Transverse colon (tissue), 4 donors: ENCODE data around the gene NRSN2. TPM values are rescaled to one million over a fixed set of nuclear protein-coding genes. Genes with fewer than 3 reads are reported as not detected.
"Not testable (repeated sequence)": the region's sequence is repeated elsewhere in the genome, so short reads cannot be mapped to it uniquely, and the experiment has no call there.

Experiments used
- DNase-seq: peaks from one replicate; pipeline ENCODE4 v3.0.0-alpha.2; 2019
- H3K27ac ChIP-seq, 4 donors: fragments of 200-600 bp; sonication (generic); 2 replicates each; pipeline ENCODE4 v1.5.1; 2016 to 2018; ENCODE audit warnings: inconsistent platforms in 4 of 4
- H3K27me3 ChIP-seq: fragments of 200-600 bp; sonication (generic); 2 replicates; pipeline ENCODE4 v1.5.1; 2017; ENCODE audit warnings: inconsistent platforms
- H3K36me3 ChIP-seq, 4 donors: fragments of 200-600 bp; sonication (generic); 2 replicates each; pipeline ENCODE4 v1.5.1; 2017 to 2019; ENCODE audit warnings: inconsistent platforms in 4 of 4
- H3K4me1 ChIP-seq, 4 donors: fragments of 200-600 bp; sonication (generic); 2 replicates each; pipeline ENCODE4 v1.5.1; 2017 to 2020; ENCODE audit warnings: inconsistent platforms in 4 of 4
- H3K4me3 ChIP-seq, 4 donors: fragments of 200-600 bp; sonication (generic); 1 replicate in 1 of 4; 2 replicates in 3 of 4; pipeline versions ENCODE4 v1.5.1 to v1.6.1; 2017 to 2019; ENCODE audit warnings: inconsistent platforms in 4 of 4
- H3K9me3 ChIP-seq, 2 donors: fragments of 200-600 bp; sonication (generic); 2 replicates each; pipeline ENCODE4 v1.5.1; 2017 to 2019; ENCODE audit warnings: inconsistent platforms in 2 of 2
- CTCF ChIP-seq, 5 experiments: fragments of 200-600 bp in 3 of 5; fragments of 450-650 bp in 2 of 5; sonication (generic) in 3 of 5; IDR thresholded peaks; 1 replicate in 2 of 5; 2 replicates in 3 of 5; pipeline ENCODE4 v1.5.1; 2016 to 2017; ENCODE audit warnings: antibody characterized with exemption in 5 of 5, inconsistent platforms in 3 of 5, mild to moderate bottlenecking in 2 of 5, moderate library complexity in 1 of 5
- EP300 ChIP-seq: sonication (generic); formaldehyde crosslinking; IDR thresholded peaks from one replicate; pipeline ENCODE4 v1.6.1; 2017; ENCODE audit warnings: antibody characterized with exemption, low read depth
- POLR2A ChIP-seq: fragments of 450-650 bp; IDR thresholded peaks from one replicate; pipeline ENCODE4 v1.6.1; 2016; ENCODE audit warnings: antibody characterized with exemption, mild to moderate bottlenecking, moderate library complexity
- POLR2AphosphoS5 ChIP-seq, 3 donors: sonication (generic); formaldehyde crosslinking; IDR thresholded peaks; one replicate each; pipeline ENCODE4 v1.6.1; 2016; ENCODE audit warnings: antibody characterized with exemption in 3 of 3
- WGBS, 2 donors: methylation state at CpG; one replicate each; pipeline ENCODE4 v1.1.5; 2018; ENCODE audit warnings: low coverage in 1 of 2; 5-methylcytosine and 5-hydroxymethylcytosine counted together
- in situ Hi-C, 4 donors: fragments of 200-750 bp; cut with MboI; loops; one replicate each; pipeline versions ENCODE4 v1.15.0 to v1.15.1; 2017; ENCODE audit warnings: low sequenced_read_pairs in 3 of 4, low pct_ligation_motif_present in 1 of 4, low pct_unique_long_range_greater_than_20kb in 1 of 4
- intact Hi-C: fragments of 100-400 bp; cut with DNase I; formaldehyde crosslinking; loops from one replicate; pipeline ENCODE4 v1.15.1; 2023; ENCODE audit warnings: low total_unique reads
- total RNA-seq, 4 donors: library from RNA; depleted of rRNA; stranded (reverse); fragments of >200 nt; gene quantifications; one replicate each; pipeline ENCODE4 v1.1.0, GENCODE V29; 2016

The NRSN2 gene
- total RNA-seq, 4 donors from 2014 or later = 7.1 to 18.0 (median 12.8) TPM

- Histone ChIP-seq H3K27me3 (no peaks in the 10 kb centered on the region), H3K27ac (no peak overlapping the region), H3K9me3 (no peaks in the 10 kb centered on the region), H3K4me1 (peaks cover 0 to 16% (median 6%) of the 10 kb centered on the region in 4 donors), H3K36me3 (no peaks in the 10 kb centered on the region), H3K4me3 (no peak overlapping the region)
- intact Hi-C loops = no loop called here
- no peak for DNase-seq
- in situ Hi-C loops = no loop called here
- WGBS, 2 donors = 70 to 81% methylated on average over 2 to 9 of the region's 9 CpGs
- TF ChIP-seq EP300 = no peak
- no peak for TF ChIP-seq POLR2A
- no peak for TF ChIP-seq CTCF (IDR thresholded peaks at IDR 0.05)
- TF ChIP-seq POLR2AphosphoS5 (IDR thresholded peaks at IDR 0.05) = no peak
Measured at GRCh38 chr20:373171-373890, 26.4 kb downstream of the NRSN2 start.

GRCh38 chr20:375265-375889 is 28.5 kb downstream of the NRSN2 start:
- intact Hi-C loops = no loop called here
- WGBS, 2 donors = 79 to 81% methylated on average over 10 of the region's 10 CpGs
- no peak for DNase-seq
- peaks cover 0 to 9% (median 6%) of the 10 kb centered on the region in 4 donors for H3K4me1 ChIP-seq
- no peak overlapping the region for H3K27ac ChIP-seq
- H3K36me3 ChIP-seq = no peaks in the 10 kb centered on the region
- TF ChIP-seq POLR2AphosphoS5 (IDR thresholded peaks at IDR 0.05) = no peak
- no peak for TF ChIP-seq EP300
- TF ChIP-seq CTCF (IDR thresholded peaks at IDR 0.05) = no peak
- no peak for TF ChIP-seq POLR2A
- in situ Hi-C loops = no loop called here
- H3K9me3 ChIP-seq = no peaks in the 10 kb centered on the region
- H3K27me3 ChIP-seq = no peaks in the 10 kb centered on the region
- no peak overlapping the region for H3K4me3 ChIP-seq

- in situ Hi-C loops (no loop called here), intact Hi-C loops (no loop called here)
- Histone ChIP-seq H3K27me3 (no peaks in the 10 kb centered on the region), H3K4me1 (peaks cover 0 to 10% (median 6%) of the 10 kb centered on the region in 4 donors), H3K4me3 (no peak overlapping the region), H3K27ac (no peak overlapping the region), H3K36me3 (no peaks in the 10 kb centered on the region), H3K9me3 (no peaks in the 10 kb centered on the region)
- DNase-seq = no peak
- WGBS, 2 donors = 31 to 44% methylated on average over 2 of the region's 2 CpGs
- TF ChIP-seq POLR2A (no peak), CTCF (IDR thresholded peaks at IDR 0.05) (no peak), EP300 (no peak), POLR2AphosphoS5 (IDR thresholded peaks at IDR 0.05) (no peak)
Measured at GRCh38 chr20:376089-376488, 29.2 kb downstream of the NRSN2 start.

- Histone ChIP-seq H3K27me3 (no peaks in the 10 kb centered on the region), H3K4me3 (no peak overlapping the region), H3K27ac (no peak overlapping the region), H3K9me3 (no peaks in the 10 kb centered on the region), H3K36me3 (no peaks in the 10 kb centered on the region), H3K4me1 (peaks cover 0 to 13% (median 9%) of the 10 kb centered on the region in 4 donors)
- TF ChIP-seq EP300 (no peak), POLR2A (no peak), CTCF (IDR thresholded peaks at IDR 0.05) (no peak), POLR2AphosphoS5 (IDR thresholded peaks at IDR 0.05) (no peak)
- intact Hi-C loops = no loop called here
- no peak for DNase-seq
- in situ Hi-C loops = no loop called here
- WGBS, 2 donors = 64 to 83% methylated on average over 2 of the region's 2 CpGs
Measured at GRCh38 chr20:376750-377149, 29.8 kb downstream of the NRSN2 start.

GRCh38 chr20:377578-377977 is 30.7 kb downstream of the NRSN2 start:
- in situ Hi-C loops, H3K9me3 ChIP-seq, H3K4me3 ChIP-seq, DNase-seq, H3K36me3 ChIP-seq, H3K27ac ChIP-seq, H3K27me3 ChIP-seq, intact Hi-C loops: not testable (repeated sequence)
- H3K4me1 ChIP-seq = peaks cover 0 to 12% (median 8%) of the 10 kb centered on the region in 4 donors
- WGBS, 2 donors = 91 to 93% methylated on average over 3 to 12 of the region's 12 CpGs
